GM20000 (cell line): ENCODE measurements around the gene ERICH2.

Source experiments
- DNase-seq: peaks from one replicate; pipeline ENCODE4 v3.0.0; 2012; ENCODE audit warnings: low spot score
- TF ChIP-seq, protein P1 (sequence below): IDR thresholded peaks from 2 replicates; pipeline ENCODE4 v1.5.1; 2012; ENCODE audit warnings: mild to moderate bottlenecking, control low read depth; ENCODE audit errors: extremely low read depth, missing control alignments

ERICH2 gene

GRCh38 chr2:170737406-170737805, 32.8 kb upstream of the ERICH2 start:
- DNase-seq = no peak
- TF ChIP-seq, protein P1, sequence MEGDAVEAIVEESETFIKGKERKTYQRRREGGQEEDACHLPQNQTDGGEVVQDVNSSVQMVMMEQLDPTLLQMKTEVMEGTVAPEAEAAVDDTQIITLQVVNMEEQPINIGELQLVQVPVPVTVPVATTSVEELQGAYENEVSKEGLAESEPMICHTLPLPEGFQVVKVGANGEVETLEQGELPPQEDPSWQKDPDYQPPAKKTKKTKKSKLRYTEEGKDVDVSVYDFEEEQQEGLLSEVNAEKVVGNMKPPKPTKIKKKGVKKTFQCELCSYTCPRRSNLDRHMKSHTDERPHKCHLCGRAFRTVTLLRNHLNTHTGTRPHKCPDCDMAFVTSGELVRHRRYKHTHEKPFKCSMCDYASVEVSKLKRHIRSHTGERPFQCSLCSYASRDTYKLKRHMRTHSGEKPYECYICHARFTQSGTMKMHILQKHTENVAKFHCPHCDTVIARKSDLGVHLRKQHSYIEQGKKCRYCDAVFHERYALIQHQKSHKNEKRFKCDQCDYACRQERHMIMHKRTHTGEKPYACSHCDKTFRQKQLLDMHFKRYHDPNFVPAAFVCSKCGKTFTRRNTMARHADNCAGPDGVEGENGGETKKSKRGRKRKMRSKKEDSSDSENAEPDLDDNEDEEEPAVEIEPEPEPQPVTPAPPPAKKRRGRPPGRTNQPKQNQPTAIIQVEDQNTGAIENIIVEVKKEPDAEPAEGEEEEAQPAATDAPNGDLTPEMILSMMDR = no peak

GRCh38 chr2:170737821-170738220, 32.4 kb upstream of the ERICH2 start:
- DNase-seq = no peak
- TF ChIP-seq, protein P1 = no peak

DNA sequence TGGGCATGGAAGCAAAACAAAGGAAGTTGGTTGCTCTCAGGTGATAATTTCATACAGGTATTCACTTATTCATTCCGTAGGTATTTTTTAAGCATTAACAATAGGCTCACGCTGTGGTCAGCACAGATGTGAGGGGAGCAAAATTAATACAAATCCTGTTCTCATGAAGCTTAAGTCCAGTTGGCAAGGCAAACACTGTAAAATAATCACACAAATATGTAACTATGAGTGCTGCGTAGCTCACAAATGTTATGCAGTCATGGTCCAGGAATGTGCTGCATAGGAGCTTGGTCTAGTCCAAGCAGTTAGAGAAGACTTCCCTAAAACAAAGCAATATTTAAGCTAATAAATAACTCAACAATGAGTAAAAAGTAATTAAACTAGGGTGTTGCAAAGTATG, 31.1 kb upstream of the ERICH2 start:
- TF ChIP-seq, protein P1 = no peak
- no peak for DNase-seq

DNA sequence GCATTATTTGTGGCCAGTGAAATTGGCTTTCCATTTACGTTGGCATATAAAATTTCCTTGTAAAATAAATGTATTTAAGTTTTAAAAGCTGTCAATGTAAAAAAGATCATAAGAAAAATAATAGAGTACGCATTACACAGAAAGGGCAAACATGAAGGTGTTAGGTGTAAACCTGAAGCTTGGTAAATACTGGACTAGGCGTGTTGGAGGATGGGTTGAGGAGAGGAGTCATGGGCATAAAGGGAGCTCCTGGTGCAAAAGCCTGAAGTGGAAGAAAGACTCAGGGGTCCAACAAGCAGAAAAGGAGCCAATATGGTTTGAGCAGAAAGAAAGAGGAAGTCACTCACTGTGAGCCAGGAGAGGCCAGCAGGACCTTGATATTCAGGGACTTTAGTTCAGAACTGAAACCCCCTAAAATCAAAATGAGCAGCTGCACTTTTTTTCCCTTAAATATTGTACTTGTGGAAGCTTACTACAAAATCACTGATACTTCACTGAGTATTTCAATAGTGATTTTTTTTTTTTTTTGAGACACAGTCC, 30.6 kb upstream of the ERICH2 start:
- TF ChIP-seq, protein P1 = no peak
- DNase-seq = no peak

GRCh38 chr2:170740660-170741059, 29.5 kb upstream of the ERICH2 start:
- TF ChIP-seq, protein P1 = no peak
- DNase-seq = no peak

GRCh38 chr2:170742000-170742399, 28.2 kb upstream of the ERICH2 start:
- no peak for DNase-seq

GRCh38 chr2:170742896-170743529, 27.2 kb upstream of the ERICH2 start:
- no peak for DNase-seq
- TF ChIP-seq, protein P1 = no peak

More at GRCh38 chr2:170742000-170742399, 28.2 kb upstream of the ERICH2 start:
- TF ChIP-seq, protein P1 = no peak
